GM20000 (cell line): ENCODE measurements around the gene CPAMD8.

Experiments used
- DNase-seq: peaks from one replicate; pipeline ENCODE4 v3.0.0; 2012; ENCODE audit warnings: low spot score
- CTCF ChIP-seq: IDR thresholded peaks from 2 replicates; pipeline ENCODE4 v1.5.1; 2012; ENCODE audit warnings: mild to moderate bottlenecking, control low read depth; ENCODE audit errors: extremely low read depth, missing control alignments

Gene CPAMD8

DNA sequence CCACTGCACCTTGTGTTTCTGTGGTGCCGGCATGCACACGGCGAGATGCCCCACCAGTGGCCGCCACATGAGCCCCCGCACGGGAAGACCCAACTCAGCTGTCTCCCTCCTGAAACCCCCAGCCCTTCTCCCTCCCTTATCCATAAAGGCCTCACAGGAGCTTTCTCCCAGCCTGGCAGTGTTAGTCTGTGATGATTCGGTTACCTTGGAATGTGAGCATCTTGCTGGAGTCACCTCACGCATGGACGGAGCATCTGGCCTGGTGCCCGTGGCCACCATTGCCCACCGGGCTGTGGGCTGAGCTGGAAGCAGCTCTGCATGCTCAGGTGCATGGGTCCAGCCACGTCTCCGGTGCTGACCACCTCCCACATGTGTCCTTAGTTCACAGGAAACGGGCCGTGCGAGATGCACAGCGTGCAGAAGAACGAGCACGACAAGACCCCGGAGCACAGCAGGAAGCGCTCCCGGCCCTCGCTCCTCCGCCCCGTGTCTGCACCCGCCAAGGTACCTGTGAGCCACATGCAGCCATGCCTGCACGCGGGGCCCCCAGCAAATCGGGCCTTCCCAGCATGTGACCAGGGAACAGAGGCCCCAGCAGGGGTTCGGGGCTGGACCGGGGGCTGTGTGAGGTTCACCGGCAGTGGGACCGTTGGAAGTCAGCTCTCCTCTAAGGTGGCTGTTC is 175.4 kb downstream of the CPAMD8 start:
- DNase-seq = no peak
- no peak for TF ChIP-seq CTCF

GRCh38 chr19:16850133-16850532 is 176.5 kb downstream of the CPAMD8 start:
- no peak for TF ChIP-seq CTCF
- no peak for DNase-seq

- DNase-seq = no peak
- TF ChIP-seq CTCF = no peak
Observed at GRCh38 chr19:16849168-16849567, 177.4 kb downstream of the CPAMD8 start.

GRCh38 chr19:16847430-16847829 is 179.2 kb downstream of the CPAMD8 start:
- DNase-seq = no peak

DNA sequence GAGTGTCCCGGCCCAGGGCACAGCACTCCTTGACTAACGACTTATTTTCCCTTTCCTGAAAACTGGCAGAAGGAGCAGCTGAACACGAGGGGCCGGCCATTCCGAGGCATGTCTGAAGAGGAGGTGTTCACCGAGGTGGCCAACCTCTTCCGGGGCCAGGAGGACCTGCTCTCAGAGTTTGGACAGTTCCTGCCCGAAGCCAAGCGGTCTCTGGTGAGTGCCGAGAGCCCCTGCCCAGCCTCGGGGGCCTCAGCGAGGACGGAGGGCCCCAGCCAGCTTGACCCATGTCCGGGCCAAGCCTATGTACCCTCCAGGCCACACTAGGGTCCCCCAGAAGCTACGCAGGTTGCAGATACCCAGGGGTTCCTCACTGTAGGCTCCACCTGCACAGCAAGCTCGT is 179.7 kb downstream of the CPAMD8 start:
- TF ChIP-seq CTCF = no peak
- no peak for DNase-seq

More at GRCh38 chr19:16847430-16847829, 179.2 kb downstream of the CPAMD8 start:
- TF ChIP-seq CTCF = no peak
